Measurements from ENCODE around the gene EIF4EBP2.

The EIF4EBP2 gene

DNA sequence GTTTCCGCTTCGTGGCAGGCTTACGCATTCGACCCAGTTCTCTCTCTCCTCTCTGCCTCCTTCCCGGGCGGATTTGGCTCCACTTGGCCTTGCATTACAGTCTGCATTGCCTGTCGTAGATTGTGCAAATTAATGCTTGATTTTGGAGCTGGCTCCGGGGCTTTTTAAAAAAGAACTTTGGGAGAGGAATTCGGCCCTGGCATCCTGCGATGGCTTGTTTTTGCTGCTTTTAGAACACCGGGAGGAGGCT lies 767 bp downstream of the EIF4EBP2 start:
- Histone ChIP-seq H3K79me2 (ENCODE audit: control insufficient read depth, insufficient read depth, low read length) (peaks cover 36% of the 10 kb centered on the region), H3K4ac (ENCODE audit: low read depth, low read length) (peak overlapping the region; percentile 18), H3K36me3 (ENCODE audit: control insufficient read depth, insufficient read depth, low read length) (no peaks in the 10 kb centered on the region), H3K9ac (ENCODE audit: low read length) (peak overlapping the region; percentile 83), H3K23ac (ENCODE audit: low read length) (peak overlapping the region; percentile 98), H3K79me1 (ENCODE audit: low read length) (peaks cover 11% of the 10 kb centered on the region), H3K56ac (ENCODE audit: low read length) (peak overlapping the region; percentile 99), H3K27me3 (ENCODE audit: insufficient read depth, low read length, poor library complexity) (no peaks in the 10 kb centered on the region), H3K27ac (ENCODE audit: low read depth, low read length) (no peak overlapping the region), H4K8ac (ENCODE audit: low read depth, low read length) (no peak overlapping the region), H2BK15ac (replicated peaks; ENCODE audit: low read depth) (no peak overlapping the region), H2BK120ac (ENCODE audit: low read depth, low read length) (no peak overlapping the region), H4K5ac (ENCODE audit: low read length) (no peak overlapping the region), H3K4me2 (ENCODE audit: low read length) (peak overlapping the region; percentile 100), H3K4me1 (ENCODE audit: control insufficient read depth, low read depth, low read length) (peaks cover 4% of the 10 kb centered on the region), H2AK5ac (ENCODE audit: low read length) (no peak overlapping the region), H3K18ac (ENCODE audit: low read length) (no peak overlapping the region), H3K4me3 (ENCODE audit: low read length) (peak overlapping the region; percentile 52), H2BK5ac (ENCODE audit: low read length) (no peak overlapping the region)
- DNase-seq = peak; percentile 44
- no CpG with 5 or more reads among the region's 11 CpGs for WGBS (ENCODE audit: extremely low coverage, insufficient coverage, low lambda C conversion rate)

DNA sequence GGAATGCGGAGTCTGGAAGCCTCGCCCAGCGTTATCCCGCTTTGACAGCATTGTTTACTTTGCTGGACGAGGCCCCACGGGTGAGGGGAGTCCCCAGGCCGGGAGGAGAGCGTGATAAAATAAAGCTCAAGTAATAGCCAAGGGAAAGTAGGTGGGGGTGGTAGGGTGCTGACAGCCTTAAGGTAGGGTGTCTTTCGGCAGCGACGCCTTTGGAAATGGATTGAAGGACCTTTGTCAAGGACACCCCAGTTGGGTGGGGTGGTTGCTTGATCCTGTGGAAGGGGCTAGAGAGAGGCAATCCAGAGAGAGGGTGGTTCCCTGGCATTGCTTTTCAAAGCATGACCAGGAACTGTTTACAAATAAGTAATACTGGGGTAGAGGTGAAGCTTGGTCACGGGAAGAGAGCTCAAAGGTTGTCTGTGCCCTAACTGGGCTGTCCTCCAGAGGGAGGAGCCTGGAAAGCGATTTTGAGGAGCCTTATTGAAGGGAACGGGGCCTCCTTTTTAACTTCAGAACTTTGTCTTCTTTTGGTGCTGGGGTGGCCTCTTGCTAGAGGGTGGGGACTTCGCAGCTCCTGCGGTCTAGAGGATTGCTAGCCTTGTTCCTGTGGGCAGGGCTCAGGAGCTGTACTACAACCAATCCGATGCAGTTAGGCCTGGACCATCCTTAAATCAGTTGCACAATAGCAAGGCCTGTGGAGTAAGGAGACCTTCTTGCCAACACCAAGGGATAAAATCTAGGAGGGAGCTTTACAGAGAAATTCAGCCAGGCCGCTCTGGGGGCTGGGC lies 1.3 kb downstream of the EIF4EBP2 start:
- Histone ChIP-seq H3K27ac (ENCODE audit: low read depth, low read length) (no peak overlapping the region), H2AK5ac (ENCODE audit: low read length) (no peak overlapping the region)
- peak; percentile 79 for DNase-seq

DNA sequence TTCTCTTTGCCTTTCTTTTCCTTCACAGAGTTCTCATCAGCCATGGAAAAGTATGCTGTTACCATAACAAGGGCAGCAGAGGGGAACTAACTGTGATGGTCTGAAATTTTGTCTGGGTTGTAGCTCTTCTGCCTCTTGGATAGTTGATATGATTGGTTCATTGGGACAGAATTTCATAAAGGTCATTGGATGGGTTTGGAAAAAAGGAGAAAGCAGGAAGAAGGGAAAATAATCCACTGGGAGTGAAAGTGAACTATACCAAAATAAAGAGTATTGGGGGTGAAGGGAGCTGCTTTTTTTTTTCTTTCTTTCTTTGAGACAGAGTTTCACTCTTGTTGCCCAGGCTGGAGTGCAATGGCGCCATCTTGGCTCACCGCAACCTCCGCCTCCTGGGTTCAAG lies 5.8 kb downstream of the EIF4EBP2 start:
- Histone ChIP-seq H3K18ac (ENCODE audit: low read length) (no peak overlapping the region), H3K4ac (ENCODE audit: low read depth, low read length) (no peak overlapping the region), H4K8ac (ENCODE audit: low read depth, low read length) (no peak overlapping the region), H3K79me1 (ENCODE audit: low read length) (peaks cover 16% of the 10 kb centered on the region), H3K9ac (ENCODE audit: low read length) (no peak overlapping the region), H3K79me2 (ENCODE audit: control insufficient read depth, insufficient read depth, low read length) (peaks cover 42% of the 10 kb centered on the region), H3K4me1 (ENCODE audit: control insufficient read depth, low read depth, low read length) (peaks cover 4% of the 10 kb centered on the region), H3K36me3 (ENCODE audit: control insufficient read depth, insufficient read depth, low read length) (no peaks in the 10 kb centered on the region), H2BK15ac (replicated peaks; ENCODE audit: low read depth) (no peak overlapping the region), H3K27me3 (ENCODE audit: insufficient read depth, low read length, poor library complexity) (no peaks in the 10 kb centered on the region), H3K27ac (ENCODE audit: low read depth, low read length) (no peak overlapping the region), H3K56ac (ENCODE audit: low read length) (no peak overlapping the region), H2BK5ac (ENCODE audit: low read length) (no peak overlapping the region), H2BK120ac (ENCODE audit: low read depth, low read length) (no peak overlapping the region), H3K4me2 (ENCODE audit: low read length) (no peak overlapping the region), H3K23ac (ENCODE audit: low read length) (no peak overlapping the region), H3K4me3 (ENCODE audit: low read length) (no peak overlapping the region), H2AK5ac (ENCODE audit: low read length) (no peak overlapping the region), H4K5ac (ENCODE audit: low read length) (no peak overlapping the region)
- WGBS (ENCODE audit: extremely low coverage, insufficient coverage, low lambda C conversion rate) = no CpG with 5 or more reads among the region's 3 CpGs
- DNase-seq = no peak

More for the DNA sequence above, 1.3 kb downstream of the EIF4EBP2 start:
- Histone ChIP-seq H4K8ac (ENCODE audit: low read depth, low read length) (no peak overlapping the region), H3K79me2 (ENCODE audit: control insufficient read depth, insufficient read depth, low read length) (peaks cover 38% of the 10 kb centered on the region), H3K36me3 (ENCODE audit: control insufficient read depth, insufficient read depth, low read length) (no peaks in the 10 kb centered on the region), H3K4me2 (ENCODE audit: low read length) (peak overlapping the region; percentile 100), H2BK15ac (replicated peaks; ENCODE audit: low read depth) (no peak overlapping the region), H3K4me1 (ENCODE audit: control insufficient read depth, low read depth, low read length) (peaks cover 4% of the 10 kb centered on the region), H3K4ac (ENCODE audit: low read depth, low read length) (no peak overlapping the region), H2BK120ac (ENCODE audit: low read depth, low read length) (no peak overlapping the region), H3K23ac (ENCODE audit: low read length) (peak overlapping the region; percentile 98), H3K56ac (ENCODE audit: low read length) (peak overlapping the region; percentile 99), H3K4me3 (ENCODE audit: low read length) (peak overlapping the region; percentile 52), H3K9ac (ENCODE audit: low read length) (peak overlapping the region; percentile 83), H3K27me3 (ENCODE audit: insufficient read depth, low read length, poor library complexity) (no peaks in the 10 kb centered on the region), H2BK5ac (ENCODE audit: low read length) (no peak overlapping the region), H3K18ac (ENCODE audit: low read length) (no peak overlapping the region), H4K5ac (ENCODE audit: low read length) (no peak overlapping the region), H3K79me1 (ENCODE audit: low read length) (peaks cover 11% of the 10 kb centered on the region)
- WGBS (ENCODE audit: extremely low coverage, insufficient coverage, low lambda C conversion rate) = no CpG with 5 or more reads among the region's 18 CpGs

DNA sequence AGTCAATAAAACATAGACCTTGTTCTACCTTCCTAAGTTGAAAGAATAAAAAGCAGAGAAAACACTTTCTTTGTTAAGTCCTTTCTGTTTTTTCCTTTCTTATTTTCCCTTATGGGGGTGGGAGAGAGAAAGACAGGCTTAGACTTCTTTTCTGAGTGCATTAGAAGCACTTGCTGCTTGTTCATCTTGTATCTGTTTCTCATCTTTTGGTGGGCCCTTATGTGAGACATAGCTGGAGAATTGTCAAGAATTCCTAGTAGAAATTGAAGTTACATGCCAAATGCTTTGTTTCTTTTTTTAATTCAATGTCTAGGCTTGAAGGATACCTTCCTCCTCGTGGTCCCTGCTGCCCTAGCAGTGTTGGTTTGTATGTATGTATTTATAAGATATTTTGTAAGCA lies 6.7 kb downstream of the EIF4EBP2 start:
- Histone ChIP-seq H3K4ac (ENCODE audit: low read depth, low read length) (no peak overlapping the region), H3K23ac (ENCODE audit: low read length) (no peak overlapping the region), H3K18ac (ENCODE audit: low read length) (no peak overlapping the region), H3K4me3 (ENCODE audit: low read length) (no peak overlapping the region), H2BK120ac (ENCODE audit: low read depth, low read length) (no peak overlapping the region), H3K79me2 (ENCODE audit: control insufficient read depth, insufficient read depth, low read length) (peaks cover 35% of the 10 kb centered on the region), H3K36me3 (ENCODE audit: control insufficient read depth, insufficient read depth, low read length) (no peaks in the 10 kb centered on the region), H2AK5ac (ENCODE audit: low read length) (no peak overlapping the region), H2BK5ac (ENCODE audit: low read length) (no peak overlapping the region), H3K79me1 (ENCODE audit: low read length) (peaks cover 11% of the 10 kb centered on the region), H2BK15ac (replicated peaks; ENCODE audit: low read depth) (no peak overlapping the region), H3K27me3 (ENCODE audit: insufficient read depth, low read length, poor library complexity) (no peaks in the 10 kb centered on the region), H4K8ac (ENCODE audit: low read depth, low read length) (no peak overlapping the region), H4K5ac (ENCODE audit: low read length) (no peak overlapping the region), H3K4me1 (ENCODE audit: control insufficient read depth, low read depth, low read length) (no peaks in the 10 kb centered on the region), H3K27ac (ENCODE audit: low read depth, low read length) (no peak overlapping the region), H3K9ac (ENCODE audit: low read length) (no peak overlapping the region), H3K4me2 (ENCODE audit: low read length) (no peak overlapping the region), H3K56ac (ENCODE audit: low read length) (no peak overlapping the region)
- DNase-seq = no peak
- WGBS (ENCODE audit: extremely low coverage, insufficient coverage, low lambda C conversion rate) = no CpG with 5 or more reads among the region's 1 CpG

DNA sequence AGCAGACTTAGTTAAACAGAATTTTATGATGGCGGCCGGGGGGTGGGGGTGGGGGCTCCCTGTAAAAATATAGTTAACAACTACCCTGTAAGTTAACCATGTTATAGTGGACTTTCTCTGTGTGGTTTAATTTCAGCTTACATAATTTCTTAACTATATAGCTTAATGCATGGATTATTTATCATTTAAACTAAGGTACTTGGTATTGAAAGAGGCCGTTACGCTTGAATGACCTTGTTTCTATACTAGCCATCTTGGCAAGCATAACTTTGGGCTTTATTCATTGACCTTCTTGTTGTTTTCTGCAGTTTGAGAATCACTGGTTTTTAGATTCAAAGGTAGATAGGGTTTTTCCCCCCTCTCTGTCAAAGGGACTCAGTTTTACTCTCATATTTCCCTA lies 8.4 kb downstream of the EIF4EBP2 start:
- no peak overlapping the region for H3K4me3 ChIP-seq (ENCODE audit: low read length)
- no peak overlapping the region for H2AK5ac ChIP-seq (ENCODE audit: low read length)
- no CpG with 5 or more reads among the region's 4 CpGs for WGBS (ENCODE audit: extremely low coverage, insufficient coverage, low lambda C conversion rate)
- no peaks in the 10 kb centered on the region for H3K4me1 ChIP-seq (ENCODE audit: control insufficient read depth, low read depth, low read length)
- peaks cover 25% of the 10 kb centered on the region for H3K79me2 ChIP-seq (ENCODE audit: control insufficient read depth, insufficient read depth, low read length)
- H3K4ac ChIP-seq (ENCODE audit: low read depth, low read length) = no peak overlapping the region
- H3K27ac ChIP-seq (ENCODE audit: low read depth, low read length) = no peak overlapping the region
- no peak overlapping the region for H4K8ac ChIP-seq (ENCODE audit: low read depth, low read length)
- peaks cover 11% of the 10 kb centered on the region for H3K79me1 ChIP-seq (ENCODE audit: low read length)
- H3K9ac ChIP-seq (ENCODE audit: low read length) = no peak overlapping the region
- H3K23ac ChIP-seq (ENCODE audit: low read length) = no peak overlapping the region
- H2BK15ac ChIP-seq (replicated peaks; ENCODE audit: low read depth) = no peak overlapping the region
- H3K56ac ChIP-seq (ENCODE audit: low read length) = no peak overlapping the region
- H2BK120ac ChIP-seq (ENCODE audit: low read depth, low read length) = no peak overlapping the region
- no peaks in the 10 kb centered on the region for H3K27me3 ChIP-seq (ENCODE audit: insufficient read depth, low read length, poor library complexity)
- no peak for DNase-seq
- no peaks in the 10 kb centered on the region for H3K36me3 ChIP-seq (ENCODE audit: control insufficient read depth, insufficient read depth, low read length)
- H2BK5ac ChIP-seq (ENCODE audit: low read length) = no peak overlapping the region
- no peak overlapping the region for H3K18ac ChIP-seq (ENCODE audit: low read length)
- no peak overlapping the region for H3K4me2 ChIP-seq (ENCODE audit: low read length)
- H4K5ac ChIP-seq (ENCODE audit: low read length) = no peak overlapping the region

DNA sequence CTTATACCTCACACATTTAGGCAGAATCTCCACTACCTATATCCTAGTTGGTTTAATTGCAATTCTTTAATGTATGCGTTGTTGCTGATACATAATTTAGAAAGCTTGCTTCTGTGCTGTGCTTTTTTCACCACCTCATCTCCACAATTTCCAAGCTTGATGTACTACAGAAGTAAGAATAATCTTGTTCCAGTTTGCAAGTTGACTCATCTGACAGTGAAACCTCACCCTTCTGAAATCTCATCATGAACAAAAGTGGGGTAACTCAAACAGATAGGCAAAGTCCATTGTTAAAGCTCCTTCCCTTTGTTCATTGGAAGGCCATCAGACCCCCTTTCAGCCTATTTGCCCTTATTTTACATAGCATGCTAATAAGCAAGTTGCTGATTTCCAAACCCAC lies 13.6 kb downstream of the EIF4EBP2 start:
- H2BK15ac ChIP-seq (replicated peaks; ENCODE audit: low read depth) = no peak overlapping the region
- H3K4ac ChIP-seq (ENCODE audit: low read depth, low read length) = no peak overlapping the region
- no peak for DNase-seq
- peaks cover 4% of the 10 kb centered on the region for H3K36me3 ChIP-seq (ENCODE audit: control insufficient read depth, insufficient read depth, low read length)
- no CpG with 5 or more reads among the region's 1 CpG for WGBS (ENCODE audit: extremely low coverage, insufficient coverage, low lambda C conversion rate)
- no peak overlapping the region for H3K4me3 ChIP-seq (ENCODE audit: low read length)
- no peak overlapping the region for H3K18ac ChIP-seq (ENCODE audit: low read length)
- H3K56ac ChIP-seq (ENCODE audit: low read length) = no peak overlapping the region
- H2AK5ac ChIP-seq (ENCODE audit: low read length) = no peak overlapping the region
- no peak overlapping the region for H3K23ac ChIP-seq (ENCODE audit: low read length)
- H3K79me1 ChIP-seq (ENCODE audit: low read length) = peaks cover 11% of the 10 kb centered on the region
- H3K9ac ChIP-seq (ENCODE audit: low read length) = no peak overlapping the region
- H3K79me2 ChIP-seq (ENCODE audit: control insufficient read depth, insufficient read depth, low read length) = peaks cover 6% of the 10 kb centered on the region
- no peaks in the 10 kb centered on the region for H3K4me1 ChIP-seq (ENCODE audit: control insufficient read depth, low read depth, low read length)
- H3K4me2 ChIP-seq (ENCODE audit: low read length) = no peak overlapping the region
- H2BK5ac ChIP-seq (ENCODE audit: low read length) = no peak overlapping the region
- no peak overlapping the region for H3K27ac ChIP-seq (ENCODE audit: low read depth, low read length)
- no peak overlapping the region for H4K8ac ChIP-seq (ENCODE audit: low read depth, low read length)
- H4K5ac ChIP-seq (ENCODE audit: low read length) = no peak overlapping the region
- H3K27me3 ChIP-seq (ENCODE audit: insufficient read depth, low read length, poor library complexity) = no peaks in the 10 kb centered on the region
- H2BK120ac ChIP-seq (ENCODE audit: low read depth, low read length) = no peak overlapping the region

All from mesendoderm (in vitro differentiated cells).